K562 (cell line): Measurements from ENCODE around the gene TMEM143. TPM values are rescaled to one million over a fixed set of nuclear protein-coding genes. Genes with fewer than 3 reads are reported as not detected.

Experiments
- CREB3 ChIP-seq: fragments of 450-650 bp; conservative IDR thresholded peaks from 2 replicates; pipeline ENCODE4 v1.6.1; 2016; ENCODE audit warnings: missing genetic modification characterization, low read depth, mild to moderate bottlenecking, missing compliant biosample characterization, moderate library complexity
- EGR1 ChIP-seq: fragments of 450-650 bp; conservative IDR thresholded peaks from 2 replicates; pipeline ENCODE4 v1.6.1; 2017; ENCODE audit warnings: mild to moderate bottlenecking
- FOS ChIP-seq: IDR thresholded peaks from 3 replicates; pipeline ENCODE4 v1.6.1; 2011; ENCODE audit not compliant: insufficient read length; ENCODE audit errors: extremely low read depth
- HINFP ChIP-seq: fragments of 450-650 bp; conservative IDR thresholded peaks from 2 replicates; pipeline ENCODE4 v1.6.1; 2016; ENCODE audit warnings: missing genetic modification characterization, low read depth, mild to moderate bottlenecking, control low read depth, missing compliant biosample characterization
- HMGN3 ChIP-seq: IDR thresholded peaks from 2 replicates; pipeline ENCODE4 v1.6.1; 2011; ENCODE audit warnings: borderline replicate concordance, low read depth, mild to moderate bottlenecking, mixed read lengths, low read length; ENCODE audit not compliant: insufficient read length; ENCODE audit errors: extremely low read depth
- NCOA1 ChIP-seq: fragments of 450-650 bp; IDR thresholded peaks from 2 replicates; pipeline ENCODE4 v1.6.1; 2016; ENCODE audit warnings: low read depth
- NFYB ChIP-seq: IDR thresholded peaks from 2 replicates; pipeline ENCODE4 v1.6.1; 2011; ENCODE audit warnings: mild to moderate bottlenecking, moderate library complexity; ENCODE audit not compliant: insufficient read length; ENCODE audit errors: extremely low read depth
- PHF8 ChIP-seq: fragments of 200-600 bp; sonication (generic); IDR thresholded peaks from 2 replicates; pipeline ENCODE4 v1.6.1; 2012; ENCODE audit warnings: mixed run types, mild to moderate bottlenecking, inconsistent platforms, low read length, moderate library complexity, borderline replicate concordance
- SIN3B ChIP-seq: fragments of 450-650 bp; IDR thresholded peaks from 2 replicates; pipeline ENCODE4 v1.6.1; 2017; ENCODE audit warnings: low read depth, mild to moderate bottlenecking, moderate library complexity
- SMAD4 ChIP-seq: fragments of 250-450 bp; sonication (Bioruptor Pico); conservative IDR thresholded peaks from 2 replicates; pipeline ENCODE4 v1.8.0; 2021; ENCODE audit warnings: inconsistent platforms, mild to moderate bottlenecking, moderate library complexity
- SP2 ChIP-seq: IDR thresholded peaks from 2 replicates; pipeline ENCODE4 v1.6.1; 2011; ENCODE audit warnings: mild to moderate bottlenecking, low read depth, low read length, moderate library complexity; ENCODE audit not compliant: poor library complexity, severe bottlenecking; ENCODE audit errors: extremely low read depth
- SREBF2 ChIP-seq: sonication (generic); formaldehyde crosslinking; IDR thresholded peaks from 2 replicates; pipeline ENCODE4 v1.4.0; 2020; ENCODE audit warnings: mild to moderate bottlenecking, missing genetic modification reagents
- TEAD4 ChIP-seq, 2 experiments: sonication (generic) in 1 of 2; formaldehyde crosslinking in 1 of 2; IDR thresholded peaks; 2 replicates each; pipeline versions ENCODE4 v1.6.1 to v1.8.0; 2012 to 2022; ENCODE audit warnings: borderline replicate concordance in 1 of 2, inconsistent platforms in 1 of 2, low read length in 1 of 2, mild to moderate bottlenecking in 1 of 2, missing genetic modification reagents in 1 of 2
- ZBTB34 ChIP-seq: fragments of 250-450 bp; sonication (Bioruptor Pico); IDR thresholded peaks from 2 replicates; pipeline ENCODE4 v1.8.0; 2021; ENCODE audit warnings: mild to moderate bottlenecking, moderate library complexity
- ZNF184 ChIP-seq: sonication (generic); formaldehyde crosslinking; IDR thresholded peaks from 2 replicates; pipeline ENCODE4 v1.5.0; 2020; ENCODE audit warnings: missing genetic modification reagents
- ZSCAN29 ChIP-seq: fragments of 450-650 bp; IDR thresholded peaks from 2 replicates; pipeline ENCODE4 v1.6.1; 2017
- polyA plus RNA-seq, 8 experiments: library from polyadenylated mRNA; depleted of rRNA in 4 of 8; stranded (reverse) in 5 of 8; unstranded in 3 of 8; fragments of >200 nt; fragmentation: Nextera tagmentation in 2 of 8; fragmentation: Illumina TruSeq in 1 of 8; extraction: Ambion mirVana in 2 of 8; extraction: Trizol in 1 of 8; gene quantifications; 2 replicates each; pipeline versions ENCODE4 v1.2.1 to v1.2.3, GENCODE V29; 2011 to 2014; ENCODE audit warnings: inconsistent platforms in 1 of 8, missing spikeins in 1 of 8
- total RNA-seq, 7 experiments: library from RNA; depleted of rRNA in 6 of 7; stranded (reverse); fragments of >200 nt in 6 of 7; fragmentation: Illumina TruSeq in 2 of 7; extraction: Trizol in 2 of 7; gene quantifications; 2 replicates each; pipeline versions ENCODE4 v1.2.1 to v1.2.3, GENCODE V29; 2011 to 2021; ENCODE audit warnings: low replicate concordance in 1 of 7
- TF ChIP-seq, protein P1 (sequence below): fragments of 200-800 bp; sonication (Bioruptor generic); IDR thresholded peaks from 2 replicates; pipeline ENCODE4 v1.6.1; 2017; ENCODE audit warnings: missing genetic modification characterization, missing compliant biosample characterization

TMEM143 gene
- total and polyA plus RNA-seq, 9 of the 15 experiments (the other 6 are each of a cell fraction or from before 2014, with no cell fraction given) = 0.66 to 8.8 (median 4.3) TPM

DNA sequence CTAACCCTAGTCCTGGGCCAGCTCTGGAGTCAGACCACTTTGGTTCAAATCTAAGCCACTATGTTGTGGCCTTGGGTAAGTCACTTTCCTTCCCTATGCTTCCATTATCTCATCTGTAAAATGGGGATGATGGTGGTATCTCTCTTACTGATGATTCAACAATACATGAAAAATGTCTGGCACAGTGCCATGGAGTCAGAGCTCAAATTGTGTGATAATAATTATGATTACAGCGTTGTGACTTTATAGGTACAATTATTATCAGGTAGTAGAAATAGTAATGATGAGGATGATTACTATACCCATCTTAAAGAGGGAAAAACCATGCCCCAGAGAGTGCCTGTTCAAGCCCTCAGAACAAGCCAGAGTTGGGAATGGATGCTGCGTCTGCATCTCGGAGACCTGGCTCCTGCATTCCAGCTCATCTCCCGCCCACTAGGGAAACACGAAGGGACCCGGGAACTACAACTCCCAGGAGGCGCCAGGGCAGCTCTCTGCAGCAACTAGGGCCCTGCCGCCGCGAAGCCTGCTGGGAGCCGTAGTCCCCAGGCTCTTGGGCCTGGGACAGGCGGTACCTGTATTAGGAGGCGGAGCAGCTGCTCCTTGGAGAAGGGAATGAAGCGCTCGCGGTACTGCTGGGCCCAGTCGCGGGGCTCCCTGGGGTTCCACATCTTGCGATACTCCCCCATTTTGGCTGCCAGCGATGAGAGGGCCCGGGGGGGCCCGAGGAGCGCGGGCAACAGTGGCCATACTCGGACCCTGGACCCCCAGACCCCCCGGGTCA lies 832 bp downstream of the TMEM143 start (continued):
- TF ChIP-seq SMAD4 (0 out of 2 replicates have a peak, but pooled peaks have one; percentile 52), PHF8 (no peak), CREB3 (tag) (no peak), HMGN3 (peak; percentile 50), FOS (no peak), ZNF184 (CRISPR knock-in tag) (no peak), SP2 (no peak), TEAD4 (IDR thresholded peaks at IDR 0.05; ENCODE audit: low read length) (peak; percentile 79), TEAD4 (CRISPR knock-in tag; IDR thresholded peaks at IDR 0.05; ENCODE audit: borderline replicate concordance) (no peak), NFYB (no peak), ZSCAN29 (no peak), NCOA1 (no peak), EGR1 (0 out of 2 replicates have a peak, but pooled peaks have one; percentile 6), ZBTB34 (CRISPR knock-in tag) (no peak), SREBF2 (CRISPR knock-in tag) (no peak), SIN3B (no peak), HINFP (tag) (no peak)
- TF ChIP-seq, protein P1, sequence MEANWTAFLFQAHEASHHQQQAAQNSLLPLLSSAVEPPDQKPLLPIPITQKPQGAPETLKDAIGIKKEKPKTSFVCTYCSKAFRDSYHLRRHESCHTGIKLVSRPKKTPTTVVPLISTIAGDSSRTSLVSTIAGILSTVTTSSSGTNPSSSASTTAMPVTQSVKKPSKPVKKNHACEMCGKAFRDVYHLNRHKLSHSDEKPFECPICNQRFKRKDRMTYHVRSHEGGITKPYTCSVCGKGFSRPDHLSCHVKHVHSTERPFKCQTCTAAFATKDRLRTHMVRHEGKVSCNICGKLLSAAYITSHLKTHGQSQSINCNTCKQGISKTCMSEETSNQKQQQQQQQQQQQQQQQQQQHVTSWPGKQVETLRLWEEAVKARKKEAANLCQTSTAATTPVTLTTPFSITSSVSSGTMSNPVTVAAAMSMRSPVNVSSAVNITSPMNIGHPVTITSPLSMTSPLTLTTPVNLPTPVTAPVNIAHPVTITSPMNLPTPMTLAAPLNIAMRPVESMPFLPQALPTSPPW (CRISPR knock-in tag) = peak; percentile 70
